DMS79 (cell line): ENCODE data around the gene BCAR3.
A peak's percentile ranks its signal among the peaks of the same experiment; 100 is the strongest.

Source experiments
- DNase-seq: peaks from one replicate; lab custom pipeline; 2025; lab: John Stamatoyannopoulos, UW

Gene BCAR3

DNA sequence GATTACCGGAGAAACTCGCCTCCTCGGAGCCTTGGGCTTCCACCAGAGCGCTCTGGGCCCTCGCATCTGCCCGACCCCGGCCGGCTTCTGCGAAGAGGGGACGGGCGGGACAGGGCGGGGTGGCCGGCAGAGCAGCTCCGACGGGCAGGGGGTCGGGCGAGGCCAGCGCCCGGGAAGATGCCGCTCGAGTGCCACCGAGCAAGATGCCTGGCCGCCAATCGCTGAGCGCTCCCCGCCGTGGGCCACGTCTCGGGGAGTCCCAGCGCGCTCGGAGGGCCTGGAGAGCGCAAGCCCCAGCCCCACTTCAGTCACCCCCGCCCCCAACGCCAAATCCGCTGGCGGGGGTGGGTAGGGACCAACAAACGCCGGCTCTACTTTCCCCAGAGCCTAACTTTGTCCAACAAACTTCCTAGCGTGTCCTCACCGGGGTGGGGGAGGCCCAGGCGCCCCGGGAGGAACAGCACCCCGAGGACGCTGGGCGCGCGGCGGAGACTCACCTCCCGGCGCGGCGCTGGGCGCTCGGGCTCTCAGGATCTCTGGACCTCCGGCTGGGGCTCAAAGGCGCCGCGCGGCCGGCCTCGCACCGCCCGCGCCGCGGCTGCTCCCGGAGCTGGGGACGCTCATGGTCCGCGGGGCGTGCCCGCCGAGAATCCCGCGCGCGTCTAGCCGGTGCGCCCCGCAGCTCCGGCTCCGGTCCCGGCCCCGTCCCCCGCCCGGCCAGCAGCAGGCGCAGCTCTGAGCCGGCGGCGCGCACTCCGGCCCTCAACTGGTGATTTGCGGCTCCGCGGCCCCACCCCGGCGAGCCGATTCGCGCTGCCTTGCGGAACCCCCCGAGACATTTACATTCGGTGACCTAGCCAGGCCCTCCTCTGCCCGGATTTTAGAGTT, at the start of gene BCAR3:
TSS of gene BCAR3 (minus strand) at position 737 of the 888 bp plus-strand sequence. CDS start 6,907 bp downstream, outside the sequence.
- no peak for DNase-seq

DNA sequence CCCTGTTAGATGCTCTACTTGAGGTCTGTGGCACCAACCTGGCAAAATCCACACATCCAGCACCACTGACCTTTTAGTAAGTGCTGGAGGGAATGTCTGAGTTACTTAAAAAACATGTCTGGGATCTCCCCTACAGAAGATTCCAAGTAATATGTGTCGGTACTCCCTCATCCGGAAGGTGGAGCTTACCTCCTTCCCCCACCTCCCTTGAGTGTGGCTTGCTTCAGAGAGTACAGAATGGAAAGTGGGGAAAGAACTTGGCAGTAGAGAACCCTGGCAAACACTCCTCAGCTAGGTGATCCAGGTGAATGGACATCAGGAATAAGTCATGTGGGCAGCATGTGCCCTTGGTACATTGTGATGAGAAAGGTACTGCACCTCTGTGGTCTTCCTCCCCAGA, 49.0 kb upstream of the BCAR3 start:
- no peak for DNase-seq

- no peak for DNase-seq
These were observed 48.3 kb upstream of the BCAR3 start for GRCh38 chr1:93729906-93730305.

DNA sequence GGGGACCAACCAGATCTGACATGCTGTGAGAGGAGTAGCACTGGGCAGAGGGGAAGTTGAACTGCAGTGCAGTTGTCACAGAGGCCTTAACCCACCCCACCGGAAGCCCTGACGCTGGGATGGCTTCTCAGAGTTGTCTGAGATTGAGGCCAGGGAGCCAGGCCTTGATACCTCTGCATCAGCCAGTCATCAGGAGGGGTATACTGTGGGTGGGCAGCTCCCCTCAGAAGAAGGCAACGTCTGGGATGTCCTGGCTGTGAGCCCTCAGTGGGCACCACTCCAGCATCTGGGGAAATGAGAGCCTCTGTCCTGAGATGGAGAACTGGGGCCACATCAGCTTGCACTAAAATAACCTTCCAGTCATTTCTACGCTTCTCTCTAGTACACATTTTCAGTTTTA, 47.9 kb upstream of the BCAR3 start:
- no peak for DNase-seq

GRCh38 chr1:93728480-93729131, 47.0 kb upstream of the BCAR3 start:
- no peak for DNase-seq

DNA sequence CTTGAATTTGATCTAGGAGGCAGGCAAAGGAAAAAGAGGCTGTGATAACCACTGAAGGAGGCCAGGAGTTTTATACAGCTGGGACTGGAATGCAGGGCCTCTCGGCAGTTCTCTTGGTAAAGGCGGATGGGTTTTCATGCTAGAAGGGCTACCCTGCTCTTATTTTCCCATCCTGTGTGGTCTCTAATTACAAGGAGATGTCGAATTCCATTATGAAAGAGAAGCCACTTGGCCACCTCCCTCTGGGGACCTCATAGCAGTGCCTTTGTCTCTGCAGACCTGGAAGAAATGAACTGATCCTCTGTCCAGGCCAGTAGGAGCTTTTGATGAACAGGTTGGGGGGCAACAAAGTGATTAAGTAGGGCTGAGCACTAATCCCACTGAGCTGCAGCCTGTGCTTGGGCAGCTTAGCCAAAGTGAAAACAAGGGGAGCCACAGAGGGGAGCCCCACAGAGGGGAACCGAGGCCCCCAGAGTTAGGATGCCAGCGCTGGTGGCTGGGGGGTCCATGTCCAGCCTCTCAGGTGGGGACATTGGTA, 42.2 kb upstream of the BCAR3 start:
- DNase-seq = no peak

- DNase-seq = no peak
These were observed 41.5 kb upstream of the BCAR3 start for GRCh38 chr1:93723110-93723509.

GRCh38 chr1:93722081-93723031, 40.7 kb upstream of the BCAR3 start:
- DNase-seq = no peak

DNA sequence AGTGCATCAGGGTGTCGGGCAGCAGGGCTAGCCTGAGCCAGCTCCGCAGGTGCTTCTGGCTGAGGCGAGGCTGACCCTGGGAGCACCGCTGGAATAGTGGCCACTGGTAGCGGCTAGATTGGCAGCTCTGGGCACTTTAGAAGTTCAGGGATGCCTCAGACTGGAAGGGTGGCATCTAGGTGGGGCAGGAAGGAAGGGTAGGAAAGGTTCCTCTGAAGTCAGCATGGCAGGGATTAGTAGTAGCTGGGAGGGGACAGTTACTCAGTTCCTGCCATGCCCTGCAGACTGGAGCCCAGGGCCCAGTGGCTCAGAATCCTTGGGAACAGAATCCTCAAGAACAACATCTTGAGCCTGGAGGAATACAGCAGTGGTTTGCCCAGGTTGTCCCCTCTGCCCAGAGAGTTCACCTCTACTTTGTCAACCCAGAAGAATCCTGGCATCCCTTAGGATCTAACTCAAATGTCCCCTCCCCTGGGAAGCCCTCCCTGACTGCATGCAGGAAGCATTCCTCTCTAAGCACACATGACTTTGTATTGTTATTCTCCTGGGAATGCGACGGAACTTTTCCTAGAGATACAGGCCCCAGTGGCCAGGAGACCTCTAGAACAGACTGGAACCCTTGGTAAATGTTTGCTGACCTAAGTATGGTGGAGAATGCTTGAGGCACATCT, 39.5 kb upstream of the BCAR3 start:
- no peak for DNase-seq

DNA sequence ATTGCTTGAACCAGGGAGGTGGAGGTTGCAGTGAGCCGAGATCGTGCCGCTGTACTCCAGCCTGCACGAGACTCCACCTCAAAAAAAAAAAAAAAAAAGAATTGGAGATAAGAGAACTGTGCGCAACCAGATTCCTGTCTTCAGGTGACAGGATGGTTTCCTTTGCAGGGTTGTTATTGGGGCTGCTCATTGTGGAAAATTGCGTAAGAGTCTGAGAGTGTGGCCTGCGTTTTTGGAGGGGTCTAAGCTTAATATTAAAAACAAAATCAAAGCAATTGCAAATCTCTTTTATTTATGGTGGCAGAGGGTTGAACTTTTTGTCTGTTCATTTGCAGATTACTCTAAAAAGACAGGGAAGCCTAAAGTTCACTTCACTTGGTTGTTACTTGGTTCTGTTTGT, 36.0 kb upstream of the BCAR3 start:
- no peak for DNase-seq

DNA sequence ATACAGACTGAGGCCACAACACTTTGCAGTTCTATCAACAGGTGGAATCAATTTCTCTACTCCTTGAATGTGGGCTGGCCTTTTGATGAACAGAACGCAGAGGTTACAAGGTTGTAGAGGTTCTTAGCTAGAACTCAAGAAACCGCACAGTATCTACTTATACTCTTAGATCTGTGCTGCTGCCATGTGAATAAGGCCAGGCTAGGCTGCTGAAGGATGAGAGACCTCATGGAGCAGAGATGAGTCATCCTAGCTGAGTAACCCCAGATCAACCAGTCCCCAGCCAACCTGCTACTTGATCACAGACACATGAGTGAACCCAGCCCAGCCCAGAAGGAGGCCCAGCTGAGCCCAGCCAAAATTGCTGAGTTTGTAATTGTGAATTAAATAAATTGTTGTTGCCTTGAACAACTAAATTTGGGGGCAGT, 35.3 kb upstream of the BCAR3 start:
- no peak for DNase-seq

DNA sequence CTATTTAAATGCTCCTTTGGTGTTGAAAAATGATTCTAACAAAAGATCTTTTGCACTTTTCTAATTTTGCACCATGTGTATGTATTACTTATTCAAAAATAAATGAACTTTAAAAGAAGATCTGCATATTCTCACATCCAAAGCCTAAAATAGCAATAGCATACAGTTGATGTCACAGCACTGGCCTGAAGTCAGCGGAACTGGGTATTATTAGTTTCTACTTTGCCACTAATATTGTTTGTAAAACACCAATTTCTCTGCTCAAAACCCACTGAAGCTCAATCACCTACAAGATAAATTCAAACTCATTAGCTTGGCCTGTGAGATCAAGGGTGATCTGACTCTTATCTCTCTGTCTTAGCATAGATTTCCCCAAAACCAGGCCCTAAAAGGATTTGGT, 34.5 kb upstream of the BCAR3 start:
- no peak for DNase-seq

DNA sequence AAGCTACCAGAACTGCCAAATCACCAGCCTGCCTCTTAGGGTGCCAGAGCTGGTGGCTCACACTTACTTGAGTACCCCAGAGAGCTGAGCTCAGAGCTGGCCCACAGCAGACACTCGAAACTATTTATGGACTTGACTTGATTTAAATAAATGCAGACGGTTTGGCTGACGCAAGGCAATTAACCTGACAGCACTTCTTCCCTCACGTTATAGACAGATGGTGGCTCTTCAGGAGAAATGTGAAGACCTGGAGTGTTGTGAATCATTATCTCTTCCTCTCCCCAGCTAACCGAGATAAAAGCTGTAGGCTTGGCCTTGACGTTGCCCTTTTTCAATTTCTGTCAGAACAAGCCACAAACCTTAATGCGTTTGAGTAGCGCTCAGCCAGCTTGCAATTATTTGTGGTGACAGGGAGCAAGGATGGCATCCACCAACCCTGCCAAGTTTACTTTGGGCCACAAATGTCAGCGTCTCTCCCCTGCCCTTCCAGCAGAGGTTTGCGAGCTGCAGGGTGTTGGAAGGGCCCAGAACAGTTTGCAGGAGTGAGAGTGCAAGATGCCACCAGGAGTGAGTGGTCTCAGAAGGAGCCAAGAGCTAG, 34.0 kb upstream of the BCAR3 start:
- peak; percentile 45 for DNase-seq

GRCh38 chr1:93714356-93714755, 32.7 kb upstream of the BCAR3 start:
- no peak for DNase-seq

- no peak for DNase-seq
These were observed 31.7 kb upstream of the BCAR3 start for GRCh38 chr1:93713341-93713740.

DNA sequence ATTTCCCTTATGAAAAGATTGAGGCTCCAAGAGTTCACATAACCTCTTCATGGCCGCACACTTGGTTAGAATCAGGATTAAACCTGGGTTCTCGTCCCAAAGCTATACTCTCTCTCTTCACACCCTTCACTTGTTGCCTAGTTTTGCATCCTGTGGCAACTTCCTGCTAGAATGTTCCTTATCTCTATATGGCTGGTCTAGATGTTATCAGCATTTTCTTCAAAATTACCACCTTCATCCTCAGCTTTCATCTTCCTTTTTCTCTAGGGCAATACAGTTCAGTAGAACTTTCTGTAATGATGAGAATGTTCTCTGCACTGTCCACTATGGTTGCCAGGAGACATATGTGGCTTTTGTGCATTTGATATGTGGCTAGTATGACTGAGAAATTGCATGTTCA, 31.1 kb upstream of the BCAR3 start:
- DNase-seq = no peak

- DNase-seq = no peak
These were observed 29.1 kb upstream of the BCAR3 start for GRCh38 chr1:93710499-93711453.

DNA sequence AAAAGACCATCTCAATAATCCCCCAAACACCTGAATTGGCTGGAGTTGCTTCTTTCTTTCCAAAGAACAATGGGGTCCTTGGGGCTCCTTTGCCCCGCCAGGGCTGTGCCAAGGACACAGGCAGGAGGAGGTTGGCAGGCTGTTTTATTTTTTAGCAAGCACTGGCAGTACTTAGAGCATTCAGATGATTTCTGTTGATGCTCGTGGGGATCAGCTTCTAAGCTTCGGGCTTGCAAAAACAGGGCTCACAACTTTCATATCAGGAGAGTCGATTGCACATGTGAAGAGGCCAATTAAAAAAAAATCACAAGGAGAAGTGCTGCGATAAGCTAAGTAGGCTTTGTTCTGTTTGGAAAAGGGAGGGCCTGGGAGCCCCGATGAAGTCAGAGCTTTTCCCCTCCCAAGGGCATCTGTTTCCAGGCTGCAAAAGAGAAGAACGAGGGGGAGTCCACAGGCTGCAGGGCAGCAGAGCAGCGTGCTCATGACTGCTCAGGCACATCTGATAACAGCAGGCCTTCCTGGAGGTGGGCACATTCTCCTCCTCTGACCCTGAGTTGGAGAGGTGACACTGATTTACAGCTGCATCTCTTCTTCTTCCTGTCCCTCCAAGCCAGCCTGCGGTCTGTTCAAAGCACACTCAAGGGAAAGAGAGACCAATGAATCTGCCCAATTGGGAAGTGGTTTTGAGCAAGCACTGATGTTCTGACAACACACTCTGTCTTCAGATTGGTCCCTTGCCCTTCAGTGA, 27.3 kb upstream of the BCAR3 start:
- peak; percentile 80 for DNase-seq

- no peak for DNase-seq
These were observed 26.3 kb upstream of the BCAR3 start for GRCh38 chr1:93707956-93708355.
